Endothelial cell (in vitro differentiated cells): ENCODE measurements around the gene TAS2R60. TPM values are rescaled to one million over a fixed set of nuclear protein-coding genes. Genes with fewer than 3 reads are reported as not detected.
"Not testable (repeated sequence)": the region's sequence is repeated elsewhere in the genome, so short reads cannot be mapped to it uniquely, and the experiment has no call there.

Experiments used
- DNase-seq: peaks from one replicate; pipeline ENCODE4 v3.0.0; 2021; ENCODE audit warnings: low spot score
- H3K27ac Mint-ChIP-seq: one replicate; pipeline ENCODE4 v1.8.0; 2021; ENCODE audit warnings: mixed read lengths, inconsistent platforms; ENCODE audit not compliant: unreplicated experiment
- H3K27me3 Mint-ChIP-seq: one replicate; pipeline ENCODE4 v1.8.0; 2021; ENCODE audit warnings: mild to moderate bottlenecking, moderate library complexity, mixed read lengths, inconsistent platforms; ENCODE audit not compliant: unreplicated experiment
- H3K36me3 Mint-ChIP-seq: one replicate; pipeline ENCODE4 v1.8.0; 2021; ENCODE audit warnings: mild to moderate bottlenecking, low read depth, mixed read lengths, inconsistent platforms; ENCODE audit not compliant: unreplicated experiment
- H3K4me1 Mint-ChIP-seq: one replicate; pipeline ENCODE4 v1.8.0; 2021; ENCODE audit warnings: mild to moderate bottlenecking, mixed read lengths, inconsistent platforms; ENCODE audit not compliant: unreplicated experiment
- H3K4me3 Mint-ChIP-seq: one replicate; pipeline ENCODE4 v1.8.0; 2021; ENCODE audit warnings: mild to moderate bottlenecking, mixed read lengths, inconsistent platforms; ENCODE audit not compliant: unreplicated experiment
- H3K9me3 Mint-ChIP-seq: one replicate; pipeline ENCODE4 v1.8.0; 2021; ENCODE audit warnings: mixed read lengths, inconsistent platforms; ENCODE audit not compliant: unreplicated experiment
- CTCF ChIP-seq: fragments of 200-600 bp; sonication (generic); IDR thresholded peaks from one replicate; pipeline ENCODE4 v1.5.0; 2021; ENCODE audit warnings: antibody characterized with exemption; ENCODE audit not compliant: unreplicated experiment
- total RNA-seq: library from RNA; stranded (reverse); fragmentation: NEBNext Ultra II Directional; extraction: Animal tissue kit (Norgen Biotek cat#: 25700); gene quantifications from one replicate; pipeline ENCODE4 v1.2.1, GENCODE V29; 2021; ENCODE audit not compliant: unreplicated experiment

TAS2R60 gene
- total RNA-seq, 1 donor from 2014 or later = not detected

DNA sequence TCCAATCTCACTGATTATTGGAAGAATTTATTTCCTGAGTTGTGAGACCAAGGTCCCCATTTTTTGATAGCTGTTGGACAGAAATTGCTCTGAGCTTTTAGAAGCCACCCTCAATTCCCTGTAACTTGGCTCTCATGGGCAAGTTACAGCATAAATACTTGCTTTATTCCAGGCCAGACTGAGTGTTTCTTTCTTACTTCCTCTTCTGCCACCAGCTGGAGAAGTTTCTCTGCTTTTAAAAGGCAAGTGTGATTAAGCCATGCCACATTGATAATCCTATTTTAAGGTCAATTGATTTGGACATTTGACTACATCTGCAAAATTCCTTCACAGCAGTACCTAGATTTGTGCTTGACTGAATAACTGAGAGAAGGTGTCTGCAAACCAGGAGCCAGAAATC lies 20.3 kb downstream of the TAS2R60 start:
- TF ChIP-seq CTCF = no peak
- Mint-ChIP-seq H3K9me3 (no peaks in the 10 kb centered on the region), H3K4me3 (no peak overlapping the region), H3K27me3 (no peaks in the 10 kb centered on the region), H3K4me1 (no peaks in the 10 kb centered on the region), H3K36me3 (no peaks in the 10 kb centered on the region), H3K27ac (no peak overlapping the region)
- no peak for DNase-seq

DNA sequence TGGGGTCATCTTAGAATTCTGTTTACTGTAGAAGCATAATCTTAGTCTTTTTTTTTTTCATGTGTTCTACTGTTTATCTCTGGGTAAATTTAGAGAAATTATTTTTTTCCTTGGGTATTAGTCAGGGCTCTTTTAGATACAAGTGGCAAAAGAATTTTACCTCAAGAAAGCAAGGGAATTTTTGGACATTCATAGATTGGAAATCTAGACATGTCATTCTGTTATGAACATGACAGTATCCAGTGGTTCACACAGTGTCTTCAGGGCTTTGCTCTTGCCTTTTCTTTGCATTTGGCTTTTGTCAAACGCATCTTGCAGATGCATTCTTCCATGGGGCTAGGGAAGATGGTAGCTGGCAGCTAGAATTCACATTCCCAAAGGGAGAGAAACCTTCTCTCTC lies 20.7 kb downstream of the TAS2R60 start:
- H3K9me3 Mint-ChIP-seq = no peaks in the 10 kb centered on the region

DNA sequence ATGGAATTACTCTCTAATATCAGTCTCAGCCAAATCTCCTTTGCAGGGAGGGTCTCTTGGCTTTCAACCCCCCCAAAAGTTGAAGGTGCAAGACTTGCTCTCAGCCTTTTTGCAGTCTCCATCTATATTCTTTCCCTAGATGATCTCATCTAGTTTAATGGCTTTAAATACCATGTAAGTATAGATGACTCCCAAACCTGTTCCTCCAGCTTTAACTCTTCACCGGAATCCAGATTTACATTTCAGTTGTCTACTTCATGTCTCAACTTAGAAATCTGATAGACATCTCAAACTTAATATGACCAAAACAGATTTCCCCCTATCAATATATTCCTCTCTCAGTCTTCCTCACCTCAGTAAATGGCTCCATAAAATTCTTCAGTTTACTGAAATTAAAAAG lies 24.5 kb downstream of the TAS2R60 start:
- Mint-ChIP-seq H3K9me3 (no peaks in the 10 kb centered on the region), H3K4me3 (no peak overlapping the region), H3K36me3 (no peaks in the 10 kb centered on the region), H3K27me3 (no peaks in the 10 kb centered on the region), H3K27ac (no peak overlapping the region), H3K4me1 (no peaks in the 10 kb centered on the region)
- no peak for DNase-seq
- no peak for TF ChIP-seq CTCF

More for the DNA sequence above, 20.7 kb downstream of the TAS2R60 start:
- no peak for TF ChIP-seq CTCF
- H3K4me3 Mint-ChIP-seq = no peak overlapping the region
- no peak for DNase-seq
- no peaks in the 10 kb centered on the region for H3K36me3 Mint-ChIP-seq
- H3K4me1 Mint-ChIP-seq = no peaks in the 10 kb centered on the region
- no peak overlapping the region for H3K27ac Mint-ChIP-seq
- H3K27me3 Mint-ChIP-seq = no peaks in the 10 kb centered on the region

DNA sequence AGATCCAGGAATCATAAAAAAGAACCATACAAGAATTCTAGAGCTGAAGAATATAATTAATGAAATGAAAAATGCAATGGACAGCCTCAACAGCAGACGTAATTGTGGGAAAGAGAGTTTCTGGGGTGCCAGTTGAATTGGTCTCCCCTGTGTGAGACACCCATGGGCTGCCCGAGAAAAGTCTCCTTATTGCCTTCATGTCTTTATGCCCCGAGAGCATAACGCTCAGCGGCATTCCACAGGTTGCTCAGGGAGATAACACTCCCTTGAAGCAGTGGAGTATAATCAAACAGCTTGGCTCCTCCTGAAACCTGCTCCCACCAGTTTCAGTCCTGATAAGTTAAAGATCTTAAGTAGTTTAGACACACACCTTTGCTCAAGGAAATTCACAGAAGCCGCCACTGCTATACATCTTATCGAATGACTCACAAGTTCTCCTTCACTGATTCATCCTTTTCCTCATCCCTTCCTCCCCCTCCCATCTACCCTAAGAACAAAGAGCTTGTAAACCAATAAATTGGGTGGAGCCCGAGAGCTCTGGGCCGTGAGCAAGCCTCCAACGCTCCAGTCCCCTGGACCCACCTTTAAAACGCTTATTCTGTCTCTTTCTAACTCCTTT lies 28.9 kb downstream of the TAS2R60 start:
- not testable (repeated sequence) for H3K9me3 Mint-ChIP-seq, H3K36me3 Mint-ChIP-seq, H3K4me1 Mint-ChIP-seq, H3K4me3 Mint-ChIP-seq, H3K27me3 Mint-ChIP-seq, DNase-seq, H3K27ac Mint-ChIP-seq

DNA sequence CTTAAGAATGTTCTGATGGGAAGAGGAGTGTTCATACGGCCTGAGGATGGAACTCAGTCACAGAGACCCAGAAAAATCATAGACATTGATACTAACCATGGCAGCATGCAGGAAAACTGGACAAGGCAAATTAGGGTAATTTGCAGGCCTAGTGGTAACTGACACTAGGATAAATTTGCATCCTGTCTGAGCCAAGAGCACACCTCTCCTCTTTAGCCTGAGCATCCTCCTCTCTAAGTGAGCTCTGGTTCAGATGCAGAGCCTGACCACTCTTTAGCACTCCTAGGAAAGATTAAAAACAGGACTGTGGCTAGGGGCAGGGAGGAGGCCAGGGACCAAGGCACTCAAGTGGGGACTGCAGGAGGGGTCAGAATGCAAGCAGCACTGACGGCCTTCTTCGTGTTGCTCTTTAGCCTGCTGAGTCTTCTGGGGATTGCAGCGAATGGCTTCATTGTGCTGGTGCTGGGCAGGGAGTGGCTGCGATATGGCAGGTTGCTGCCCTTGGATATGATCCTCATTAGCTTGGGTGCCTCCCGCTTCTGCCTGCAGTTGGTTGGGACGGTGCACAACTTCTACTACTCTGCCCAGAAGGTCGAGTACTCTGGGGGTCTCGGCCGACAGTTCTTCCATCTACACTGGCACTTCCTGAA lies 34.4 kb downstream of the TAS2R60 start, which contains the start of gene TAS2R41:
Gene TAS2R41, plus strand, starts transcription at position 373 of the 650 bp plus-strand sequence. Its CDS starts 0 bp downstream, at position 373.
- no peak for DNase-seq
- no peaks in the 10 kb centered on the region for H3K9me3 Mint-ChIP-seq
- H3K36me3 Mint-ChIP-seq = no peaks in the 10 kb centered on the region
- no peak within 1 kb of the TSS for H3K4me3 Mint-ChIP-seq
- no peaks in the 10 kb centered on the region for H3K4me1 Mint-ChIP-seq
- TF ChIP-seq CTCF = no peak
- H3K27ac Mint-ChIP-seq = no peak within 1 kb of the TSS
- H3K27me3 Mint-ChIP-seq = no peaks in the 10 kb centered on the region
